Fibroblast of villous mesenchyme (primary cell): ENCODE measurements around the gene KDM4C. TPM values are rescaled to one million over a fixed set of nuclear protein-coding genes. Genes with fewer than 3 reads are reported as not detected.
A peak's percentile ranks its signal among the peaks of the same experiment; 100 is the strongest.

Experiments
- DNase-seq: peaks from one replicate; pipeline ENCODE4 v3.0.0-alpha.2; 2010; ENCODE audit warnings: low read depth
- H3K4me3 ChIP-seq: 2 replicates; pipeline ENCODE4 v1.5.1; 2011; ENCODE audit warnings: low read depth, mild to moderate bottlenecking, low read length
- CTCF ChIP-seq: IDR thresholded peaks from 2 replicates; pipeline ENCODE4 v1.5.1; 2012; ENCODE audit warnings: low read depth, mild to moderate bottlenecking, low read length; ENCODE audit not compliant: insufficient read depth
- total RNA-seq: library from RNA; depleted of rRNA; stranded (reverse); fragments of >200 nt; gene quantifications from 2 replicates; pipeline ENCODE4 v1.2.3, GENCODE V29; 2012

KDM4C gene
- total RNA-seq, 1 donor, result 31.1 TPM

GRCh38 chr9:7088611-7089010 is 330.8 kb downstream of the KDM4C start:
- DNase-seq, result no peak
- H3K4me3 ChIP-seq, result no peak overlapping the region
- no peak for TF ChIP-seq CTCF

- DNase-seq, result no peak
- no peak for TF ChIP-seq CTCF
- no peak overlapping the region for H3K4me3 ChIP-seq
These were observed 331.8 kb downstream of the KDM4C start for GRCh38 chr9:7089406-7090193.

- no peak for TF ChIP-seq CTCF
- no peak overlapping the region for H3K4me3 ChIP-seq
- DNase-seq, result no peak
These were observed 335.3 kb downstream of the KDM4C start for GRCh38 chr9:7093040-7093439.

GRCh38 chr9:7094052-7094451 is 336.3 kb downstream of the KDM4C start:
- peak; percentile 38 for TF ChIP-seq CTCF
- H3K4me3 ChIP-seq, result no peak overlapping the region
- DNase-seq, result peak; percentile 11

GRCh38 chr9:7094576-7094975 is 336.8 kb downstream of the KDM4C start:
- DNase-seq, result no peak
- no peak overlapping the region for H3K4me3 ChIP-seq
- no peak for TF ChIP-seq CTCF

GRCh38 chr9:7095058-7095457 is 337.3 kb downstream of the KDM4C start:
- no peak for TF ChIP-seq CTCF
- H3K4me3 ChIP-seq, result no peak overlapping the region
- no peak for DNase-seq
